DND-41 (cell line): ENCODE data around the gene RETSAT.

ENCODE experiments used
- ATAC-seq: fragments of 200-7000 bp; cut with Tn5 transposase; 3 replicates; pipeline ENCODE4 v1.9.1; 2021; ENCODE audit warnings: low read depth; ENCODE audit not compliant: insufficient read depth
- DNase-seq: peaks from one replicate; pipeline ENCODE4 v3.0.0-alpha.2; 2020
- H2AFZ ChIP-seq: 2 replicates; pipeline ENCODE4 v1.6.0; 2012; ENCODE audit warnings: low read depth, low read length
- H3K27ac ChIP-seq: 2 replicates; pipeline ENCODE4 v1.5.1; 2012; ENCODE audit warnings: low read length, inconsistent platforms
- H3K27me3 ChIP-seq: fragments of 200-600 bp; sonication (generic); 2 replicates; pipeline ENCODE4 v1.6.0; 2012; ENCODE audit warnings: low read length, mild to moderate bottlenecking, inconsistent platforms; ENCODE audit not compliant: insufficient read depth, poor library complexity
- H3K36me3 ChIP-seq: 2 replicates; pipeline ENCODE4 v1.5.1; 2012; ENCODE audit warnings: low read length, inconsistent platforms; ENCODE audit not compliant: insufficient read depth
- H3K4me1 ChIP-seq: 2 replicates; pipeline ENCODE4 v1.5.1; 2012; ENCODE audit warnings: mild to moderate bottlenecking, low read length; ENCODE audit not compliant: insufficient read depth
- H3K4me2 ChIP-seq: 2 replicates; pipeline ENCODE4 v1.6.0; 2012; ENCODE audit warnings: mild to moderate bottlenecking, moderate library complexity, low read length, inconsistent platforms; ENCODE audit not compliant: insufficient read depth
- H3K4me3 ChIP-seq, 2 experiments: fragments of 200-600 bp in 1 of 2; shearing (Covaris generic) in 1 of 2; 2 replicates each; pipeline ENCODE4 v1.5.1; 2012 to 2016; ENCODE audit warnings: inconsistent platforms in 2 of 2, low read length in 2 of 2, mild to moderate bottlenecking in 2 of 2, low read depth in 1 of 2, moderate library complexity in 1 of 2
- H3K79me2 ChIP-seq: 2 replicates; pipeline ENCODE4 v1.6.0; 2012; ENCODE audit warnings: low read length, inconsistent platforms; ENCODE audit not compliant: insufficient read depth
- H3K9ac ChIP-seq: 2 replicates; pipeline ENCODE4 v1.6.0; 2012; ENCODE audit warnings: low read depth, mild to moderate bottlenecking, inconsistent platforms, low read length, moderate library complexity
- H3K9me3 ChIP-seq: 2 replicates; pipeline ENCODE4 v1.5.1; 2012; ENCODE audit warnings: low read length, moderate library complexity, mild to moderate bottlenecking, inconsistent platforms; ENCODE audit not compliant: insufficient read depth, severe bottlenecking
- H4K20me1 ChIP-seq: 2 replicates; pipeline ENCODE4 v1.6.0; 2012; ENCODE audit warnings: low read length; ENCODE audit not compliant: insufficient read depth
- EZH2 ChIP-seq: IDR thresholded peaks from 3 replicates; pipeline ENCODE4 v1.6.1; 2012; ENCODE audit warnings: borderline replicate concordance, low read depth, mild to moderate bottlenecking, moderate library complexity, low read length, inconsistent platforms; ENCODE audit not compliant: severe bottlenecking
- TF ChIP-seq, protein P1 (sequence below): IDR thresholded peaks from 2 replicates; pipeline ENCODE4 v1.5.1; 2012; ENCODE audit warnings: borderline replicate concordance, low read length, moderate library complexity, mild to moderate bottlenecking; ENCODE audit not compliant: poor library complexity, severe bottlenecking; ENCODE audit errors: extremely low read depth

RETSAT gene

DNA sequence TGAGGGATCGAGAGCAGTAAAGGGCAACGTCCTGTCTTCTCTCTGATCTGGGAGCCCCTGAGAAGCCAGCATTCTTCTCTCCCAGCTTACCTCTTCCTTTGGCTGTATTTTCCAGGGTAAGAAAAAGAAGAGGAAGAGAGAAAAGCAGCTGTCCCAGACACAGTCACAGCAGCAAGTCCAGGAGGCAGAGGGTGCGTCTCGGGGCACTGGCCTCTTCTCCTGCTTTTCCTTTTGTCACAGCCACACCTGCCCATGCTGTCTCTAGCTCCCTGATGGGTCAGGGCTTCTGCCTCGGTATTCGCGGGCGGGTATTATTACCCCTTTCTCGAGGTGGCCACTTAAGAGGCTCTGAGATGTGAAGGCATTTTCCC, 46.8 kb downstream of the RETSAT start:
- H3K79me2 ChIP-seq = no peaks in the 10 kb centered on the region
- TF ChIP-seq EZH2 = no peak
- TF ChIP-seq, protein P1, sequence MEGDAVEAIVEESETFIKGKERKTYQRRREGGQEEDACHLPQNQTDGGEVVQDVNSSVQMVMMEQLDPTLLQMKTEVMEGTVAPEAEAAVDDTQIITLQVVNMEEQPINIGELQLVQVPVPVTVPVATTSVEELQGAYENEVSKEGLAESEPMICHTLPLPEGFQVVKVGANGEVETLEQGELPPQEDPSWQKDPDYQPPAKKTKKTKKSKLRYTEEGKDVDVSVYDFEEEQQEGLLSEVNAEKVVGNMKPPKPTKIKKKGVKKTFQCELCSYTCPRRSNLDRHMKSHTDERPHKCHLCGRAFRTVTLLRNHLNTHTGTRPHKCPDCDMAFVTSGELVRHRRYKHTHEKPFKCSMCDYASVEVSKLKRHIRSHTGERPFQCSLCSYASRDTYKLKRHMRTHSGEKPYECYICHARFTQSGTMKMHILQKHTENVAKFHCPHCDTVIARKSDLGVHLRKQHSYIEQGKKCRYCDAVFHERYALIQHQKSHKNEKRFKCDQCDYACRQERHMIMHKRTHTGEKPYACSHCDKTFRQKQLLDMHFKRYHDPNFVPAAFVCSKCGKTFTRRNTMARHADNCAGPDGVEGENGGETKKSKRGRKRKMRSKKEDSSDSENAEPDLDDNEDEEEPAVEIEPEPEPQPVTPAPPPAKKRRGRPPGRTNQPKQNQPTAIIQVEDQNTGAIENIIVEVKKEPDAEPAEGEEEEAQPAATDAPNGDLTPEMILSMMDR = no peak
- H3K4me1 ChIP-seq = peaks cover 4% of the 10 kb centered on the region; the same call in 1 of the 2 replicates
- H3K27ac ChIP-seq = no peak overlapping the region
- no peaks in the 10 kb centered on the region; the same call in none of the 2 replicates for H4K20me1 ChIP-seq
- H2AFZ ChIP-seq = peak overlapping the region; percentile 58
- peaks cover 6% of the 10 kb centered on the region for H3K27me3 ChIP-seq
- DNase-seq = no peak
- no peaks in the 10 kb centered on the region for H3K9me3 ChIP-seq
- no peak overlapping the region for H3K9ac ChIP-seq
- H3K4me3 ChIP-seq = no peak overlapping the region
- H3K36me3 ChIP-seq = no peaks in the 10 kb centered on the region
- peak; percentile 4; the same call in 1 of the 3 replicates for ATAC-seq
- peak overlapping the region; percentile 45; the same call in 1 of the 2 replicates for H3K4me2 ChIP-seq

GRCh38 chr2:85303780-85304531, 50.4 kb downstream of the RETSAT start:
- peaks cover 4% of the 10 kb centered on the region; the same call in 1 of the 2 replicates for H3K4me1 ChIP-seq
- TF ChIP-seq, protein P1 = no peak
- no peak for TF ChIP-seq EZH2

DNA sequence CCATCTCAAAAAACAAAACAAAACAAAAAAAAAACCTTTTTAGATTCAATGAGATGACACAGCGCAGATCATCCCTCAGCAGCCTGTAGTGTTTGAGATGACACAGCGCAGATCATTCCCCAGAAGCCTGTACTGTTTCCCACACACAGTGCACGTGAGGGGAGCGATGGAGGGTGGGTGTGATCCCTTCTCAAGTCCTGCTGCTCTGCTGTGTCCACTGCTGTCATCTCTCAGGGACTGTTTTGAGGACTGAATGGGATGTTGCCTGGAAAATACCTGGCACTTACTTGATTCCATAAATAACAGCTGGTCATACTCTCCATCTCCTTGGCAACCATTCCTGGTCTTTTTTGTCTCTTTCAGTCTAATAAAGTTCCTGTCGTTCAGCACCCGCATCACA, 52.2 kb downstream of the RETSAT start:
- TF ChIP-seq, protein P1 = no peak
- no peak for TF ChIP-seq EZH2
- Histone ChIP-seq H3K27me3 (peaks cover 10% of the 10 kb centered on the region), H3K4me3 (no peak overlapping the region), H3K36me3 (no peaks in the 10 kb centered on the region), H3K4me2 (no peak overlapping the region), H3K27ac (no peak overlapping the region), H3K4me1 (0 out of 2 replicates have a peak, but pooled peaks cover under 1% of the 10 kb centered on the region), H4K20me1 (no peaks in the 10 kb centered on the region), H3K9me3 (no peaks in the 10 kb centered on the region), H3K9ac (no peak overlapping the region), H3K79me2 (no peaks in the 10 kb centered on the region), H2AFZ (no peak overlapping the region)
- DNase-seq = no peak
- no peak for ATAC-seq

More at GRCh38 chr2:85303780-85304531, 50.4 kb downstream of the RETSAT start:
- DNase-seq = no peak
- H2AFZ ChIP-seq = no peak overlapping the region
- H3K4me2 ChIP-seq = no peak overlapping the region
- H4K20me1 ChIP-seq = no peaks in the 10 kb centered on the region
- H3K27me3 ChIP-seq = peaks cover 6% of the 10 kb centered on the region
- no peak for ATAC-seq
- no peak overlapping the region for H3K27ac ChIP-seq
- H3K36me3 ChIP-seq = no peaks in the 10 kb centered on the region
- H3K79me2 ChIP-seq = no peaks in the 10 kb centered on the region
- H3K9me3 ChIP-seq = no peaks in the 10 kb centered on the region
- H3K4me3 ChIP-seq = no peak overlapping the region
- no peak overlapping the region for H3K9ac ChIP-seq
